Measurements from ENCODE around the gene THAP6. TPM values are rescaled to one million over a fixed set of nuclear protein-coding genes. Genes with fewer than 3 reads are reported as not detected.
"Not testable (repeated sequence)": the region's sequence is repeated elsewhere in the genome, so short reads cannot be mapped to it uniquely, and the experiment has no call there.

The THAP6 gene
- polyA plus RNA-seq, 1 donor from 2014 or later, result 15.2 TPM

- Mint-ChIP-seq H3K4me1 (peaks cover 16 to 34% (median 18%) of the 10 kb centered on the region in 3 donors), H3K27me3 (no peaks in the 10 kb centered on the region), H3K4me3 (no peak overlapping the region), H3K27ac (no peak overlapping the region), H3K9me3 (peaks cover 0 to 3% (median 0%) of the 10 kb centered on the region in 3 donors), H3K36me3 (peaks cover 3% of the 10 kb centered on the region)
These were observed 2.4 kb upstream of the THAP6 start for GRCh38 chr4:75511841-75512240.

- H3K27ac Mint-ChIP-seq, result peak overlapping the region in 1 of 3 donors; percentile 20
- H3K9me3 Mint-ChIP-seq, result peaks cover 0 to 3% (median 0%) of the 10 kb centered on the region in 3 donors
- H3K36me3 Mint-ChIP-seq, result peaks cover 3% of the 10 kb centered on the region
- peak overlapping the region in 2 of 4 donors; percentile 99 to 100 for H3K4me3 Mint-ChIP-seq
- peaks cover 16 to 34% (median 18%) of the 10 kb centered on the region in 3 donors for H3K4me1 Mint-ChIP-seq
- no peaks in the 10 kb centered on the region for H3K27me3 Mint-ChIP-seq
These were observed 1.7 kb upstream of the THAP6 start for GRCh38 chr4:75512386-75513211.

- H3K27ac Mint-ChIP-seq, result peak overlapping the region in 1 of 3 donors; percentile 100
- peaks cover 3% of the 10 kb centered on the region for H3K36me3 Mint-ChIP-seq
- peak overlapping the region in 2 of 4 donors; percentile 99 to 100 for H3K4me3 Mint-ChIP-seq
These were observed 645 bp upstream of the THAP6 start for GRCh38 chr4:75513526-75514130.

GRCh38 chr4:75514949-75515612 is 808 bp downstream of the THAP6 start:
- Mint-ChIP-seq H3K27ac (peak overlapping the region in 1 of 3 donors; percentile 100), H3K4me1 (peaks cover 16 to 33% (median 18%) of the 10 kb centered on the region in 3 donors), H3K36me3 (peaks cover 6% of the 10 kb centered on the region), H3K4me3 (peak overlapping the region in 2 of 4 donors; percentile 99 to 100), H3K9me3 (peaks cover 0 to 1% (median 0%) of the 10 kb centered on the region in 3 donors), H3K27me3 (no peaks in the 10 kb centered on the region)

More at GRCh38 chr4:75513526-75514130, 645 bp upstream of the THAP6 start:
- peaks cover 16 to 36% (median 18%) of the 10 kb centered on the region in 3 donors for H3K4me1 Mint-ChIP-seq
- no peaks in the 10 kb centered on the region for H3K27me3 Mint-ChIP-seq
- peaks cover 0 to 3% (median 0%) of the 10 kb centered on the region in 3 donors for H3K9me3 Mint-ChIP-seq

- Mint-ChIP-seq H3K9me3 (no peaks in the 10 kb centered on the region), H3K36me3 (peaks cover 7% of the 10 kb centered on the region), H3K27ac (peak overlapping the region in 1 of 3 donors; percentile 100), H3K27me3 (no peaks in the 10 kb centered on the region), H3K4me1 (peaks cover 13 to 31% (median 24%) of the 10 kb centered on the region in 3 donors), H3K4me3 (no peak overlapping the region)
These were observed 1.9 kb downstream of the THAP6 start for GRCh38 chr4:75516144-75516543.

- H3K27ac Mint-ChIP-seq, H3K27me3 Mint-ChIP-seq, H3K9me3 Mint-ChIP-seq: not testable (repeated sequence)
- peaks cover 10 to 25% (median 19%) of the 10 kb centered on the region in 3 donors for H3K4me1 Mint-ChIP-seq
- H3K4me3 Mint-ChIP-seq, result peak overlapping the region in 1 of 4 donors; percentile 27
- H3K36me3 Mint-ChIP-seq, result peaks cover 17% of the 10 kb centered on the region
These were observed 5.2 kb downstream of the THAP6 start for GRCh38 chr4:75519452-75519851.

- Mint-ChIP-seq H3K36me3 (peaks cover 14% of the 10 kb centered on the region), H3K27ac (no peak overlapping the region), H3K9me3 (no peaks in the 10 kb centered on the region), H3K4me3 (peak overlapping the region in 2 of 4 donors; percentile 27 to 43), H3K27me3 (no peaks in the 10 kb centered on the region), H3K4me1 (peaks cover 4 to 9% (median 8%) of the 10 kb centered on the region in 3 donors)
These were observed 10.8 kb downstream of the THAP6 start for GRCh38 chr4:75525086-75525485.

- Mint-ChIP-seq H3K27ac (no peak overlapping the region), H3K4me3 (no peak overlapping the region), H3K4me1 (peaks cover under 1 to 5% (median 4%) of the 10 kb centered on the region in 3 donors)
These were observed 11.6 kb downstream of the THAP6 start for GRCh38 chr4:75525910-75526309.

GRCh38 chr4:75527482-75527881 is 13.2 kb downstream of the THAP6 start:
- Mint-ChIP-seq H3K4me3 (no peak overlapping the region), H3K36me3 (peaks cover 26% of the 10 kb centered on the region), H3K9me3 (peaks cover 2 to 4% (median 4%) of the 10 kb centered on the region in 3 donors), H3K27ac (no peak overlapping the region), H3K4me1 (peaks cover 0 to 5% (median 4%) of the 10 kb centered on the region in 3 donors), H3K27me3 (no peaks in the 10 kb centered on the region)

More at GRCh38 chr4:75525910-75526309, 11.6 kb downstream of the THAP6 start:
- Mint-ChIP-seq H3K9me3 (no peaks in the 10 kb centered on the region), H3K36me3 (peaks cover 16% of the 10 kb centered on the region), H3K27me3 (no peaks in the 10 kb centered on the region)

- Mint-ChIP-seq H3K36me3 (peaks cover 25% of the 10 kb centered on the region), H3K4me3 (no peak overlapping the region), H3K27me3 (no peaks in the 10 kb centered on the region), H3K9me3 (peaks cover 2 to 8% (median 4%) of the 10 kb centered on the region in 3 donors), H3K4me1 (peaks cover 0 to 2% (median 2%) of the 10 kb centered on the region in 3 donors), H3K27ac (no peak overlapping the region)
These were observed 16.5 kb downstream of the THAP6 start for GRCh38 chr4:75530556-75531322.

- not testable (repeated sequence) for H3K9me3 Mint-ChIP-seq, H3K4me3 Mint-ChIP-seq, H3K4me1 Mint-ChIP-seq, H3K27me3 Mint-ChIP-seq
- peak overlapping the region in 1 of 3 donors; percentile 1 for H3K27ac Mint-ChIP-seq
- peaks cover 25% of the 10 kb centered on the region for H3K36me3 Mint-ChIP-seq
These were observed 17.4 kb downstream of the THAP6 start for GRCh38 chr4:75531536-75532143.

- not testable (repeated sequence) for H3K9me3 Mint-ChIP-seq, H3K4me3 Mint-ChIP-seq, H3K27ac Mint-ChIP-seq, H3K27me3 Mint-ChIP-seq, H3K4me1 Mint-ChIP-seq
- H3K36me3 Mint-ChIP-seq, result peaks cover 30% of the 10 kb centered on the region
These were observed 19.1 kb downstream of the THAP6 start for GRCh38 chr4:75533339-75533887.

- peaks cover 29% of the 10 kb centered on the region for H3K36me3 Mint-ChIP-seq
- H3K4me1 Mint-ChIP-seq, H3K27me3 Mint-ChIP-seq, H3K27ac Mint-ChIP-seq, H3K4me3 Mint-ChIP-seq, H3K9me3 Mint-ChIP-seq: not testable (repeated sequence)
These were observed 19.7 kb downstream of the THAP6 start for GRCh38 chr4:75533926-75534325.

GRCh38 chr4:75537308-75537707 is 23.0 kb downstream of the THAP6 start:
- not testable (repeated sequence) for H3K27me3 Mint-ChIP-seq, H3K27ac Mint-ChIP-seq, H3K4me1 Mint-ChIP-seq, H3K9me3 Mint-ChIP-seq, H3K4me3 Mint-ChIP-seq
- H3K36me3 Mint-ChIP-seq, result peaks cover 12% of the 10 kb centered on the region
